ACC112 (cell line): ENCODE results near the gene EZH1.

Experiments used
- H2AFZ ChIP-seq: fragments of 200-600 bp; sonication (generic); one replicate; pipeline ENCODE4 v1.6.0; 2017; ENCODE audit warnings: antibody characterized with exemption, low read length; ENCODE audit not compliant: unreplicated experiment
- H3K27ac ChIP-seq: fragments of 200-600 bp; sonication (generic); 2 replicates; pipeline ENCODE4 v1.5.1; 2014; ENCODE audit warnings: low read depth, mild to moderate bottlenecking, antibody characterized with exemption, low read length, moderate library complexity
- H3K27me3 ChIP-seq: fragments of 200-600 bp; sonication (generic); 2 replicates; pipeline ENCODE4 v1.6.1; 2014; ENCODE audit warnings: mild to moderate bottlenecking, antibody characterized with exemption, low read length, moderate library complexity, mixed read lengths; ENCODE audit not compliant: insufficient read depth
- H3K36me3 ChIP-seq: fragments of 200-600 bp; sonication (generic); 2 replicates; pipeline ENCODE4 v1.6.1; 2016; ENCODE audit warnings: mild to moderate bottlenecking, antibody characterized with exemption, low read length, moderate library complexity, mixed read lengths; ENCODE audit not compliant: insufficient read depth
- H3K4me1 ChIP-seq: fragments of 200-600 bp; sonication (generic); one replicate; pipeline ENCODE4 v1.6.1; 2016; ENCODE audit warnings: low read length, mixed read lengths; ENCODE audit not compliant: insufficient read depth, unreplicated experiment, control insufficient read depth
- H3K4me3 ChIP-seq: fragments of 200-600 bp; sonication (generic); 2 replicates; pipeline ENCODE4 v1.5.1; 2014; ENCODE audit warnings: mild to moderate bottlenecking, low read depth, low read length
- H3K79me2 ChIP-seq: fragments of 200-600 bp; sonication (generic); one replicate; pipeline ENCODE4 v1.6.0; 2016; ENCODE audit warnings: low read length; ENCODE audit not compliant: control insufficient read depth, unreplicated experiment, insufficient read depth

EZH1 gene

DNA sequence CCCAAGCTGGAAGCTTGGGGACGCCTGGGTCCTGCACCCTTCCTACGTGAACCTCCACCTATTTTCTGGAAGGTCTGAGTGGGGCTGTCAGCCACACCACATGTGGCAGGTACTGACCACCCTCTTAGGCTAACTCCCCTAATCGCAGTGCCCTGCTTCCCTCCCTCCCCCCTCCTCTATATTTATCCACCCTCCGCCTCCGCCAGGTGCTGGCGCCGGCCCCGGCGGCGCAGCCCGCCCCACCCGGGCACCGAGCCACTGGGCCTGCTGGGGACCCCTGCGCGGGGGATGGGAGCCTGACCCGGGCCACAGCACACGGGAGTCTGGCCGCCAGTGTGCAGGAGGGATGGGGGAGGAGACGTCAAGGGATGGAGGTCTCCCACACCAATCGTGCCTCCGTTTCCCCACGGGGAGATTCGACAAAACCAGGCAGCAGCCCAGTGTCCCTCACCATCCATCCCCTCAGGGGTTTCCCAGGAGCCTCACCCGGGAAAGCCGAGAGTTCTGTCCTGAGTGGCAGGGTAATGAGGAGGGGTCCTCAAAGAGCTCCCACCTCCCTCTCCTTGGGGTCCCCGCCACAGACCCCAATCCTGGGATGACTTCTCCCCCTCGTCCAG is 69.4 kb downstream of the EZH1 start:
- Histone ChIP-seq H2AFZ (no peak overlapping the region), H3K79me2 (peaks cover 24% of the 10 kb centered on the region), H3K27me3 (no peaks in the 10 kb centered on the region)

DNA sequence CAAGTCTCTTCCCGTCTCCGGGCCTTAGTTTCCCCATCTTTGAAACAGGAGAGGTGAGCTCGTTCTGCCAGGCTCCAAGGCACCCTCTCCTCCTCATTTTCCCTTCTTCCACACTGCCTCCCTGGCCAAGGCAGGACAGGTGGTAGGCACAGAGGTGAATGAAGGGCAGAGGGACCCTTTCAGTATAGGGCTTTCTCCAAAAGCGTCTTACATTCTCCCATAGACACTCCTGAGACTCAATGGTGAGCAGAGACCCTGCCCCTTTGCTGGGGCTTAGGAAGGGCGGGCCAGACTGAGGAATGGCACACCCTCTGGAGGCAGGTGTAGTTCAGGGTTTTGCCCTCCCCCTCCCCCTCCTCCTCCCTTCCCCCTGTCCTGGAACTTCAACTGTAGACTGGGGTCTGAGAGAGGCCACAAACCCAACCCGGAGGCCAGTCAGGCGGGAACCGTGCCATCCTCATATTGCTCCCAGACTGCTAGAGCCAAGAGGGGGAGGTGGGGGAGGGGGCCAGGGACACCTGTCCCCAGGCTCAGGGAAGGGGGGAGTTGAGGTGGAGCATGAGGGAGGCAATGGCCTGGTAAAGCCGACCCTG is 70.0 kb downstream of the EZH1 start:
- Histone ChIP-seq H3K79me2 (peaks cover 24% of the 10 kb centered on the region), H3K36me3 (peaks cover 4% of the 10 kb centered on the region; the same call in 1 of the 2 replicates), H3K27me3 (no peaks in the 10 kb centered on the region), H3K27ac (peak overlapping the region; percentile 2; the same call in 1 of the 2 replicates), H3K4me1 (peaks cover 26% of the 10 kb centered on the region), H3K4me3 (peak overlapping the region; percentile 85), H2AFZ (no peak overlapping the region)

More for the DNA sequence above, 69.4 kb downstream of the EZH1 start:
- Histone ChIP-seq H3K27ac (no peak overlapping the region), H3K4me1 (peaks cover 32% of the 10 kb centered on the region), H3K4me3 (peak overlapping the region; percentile 85), H3K36me3 (peaks cover 4% of the 10 kb centered on the region; the same call in 1 of the 2 replicates)

DNA sequence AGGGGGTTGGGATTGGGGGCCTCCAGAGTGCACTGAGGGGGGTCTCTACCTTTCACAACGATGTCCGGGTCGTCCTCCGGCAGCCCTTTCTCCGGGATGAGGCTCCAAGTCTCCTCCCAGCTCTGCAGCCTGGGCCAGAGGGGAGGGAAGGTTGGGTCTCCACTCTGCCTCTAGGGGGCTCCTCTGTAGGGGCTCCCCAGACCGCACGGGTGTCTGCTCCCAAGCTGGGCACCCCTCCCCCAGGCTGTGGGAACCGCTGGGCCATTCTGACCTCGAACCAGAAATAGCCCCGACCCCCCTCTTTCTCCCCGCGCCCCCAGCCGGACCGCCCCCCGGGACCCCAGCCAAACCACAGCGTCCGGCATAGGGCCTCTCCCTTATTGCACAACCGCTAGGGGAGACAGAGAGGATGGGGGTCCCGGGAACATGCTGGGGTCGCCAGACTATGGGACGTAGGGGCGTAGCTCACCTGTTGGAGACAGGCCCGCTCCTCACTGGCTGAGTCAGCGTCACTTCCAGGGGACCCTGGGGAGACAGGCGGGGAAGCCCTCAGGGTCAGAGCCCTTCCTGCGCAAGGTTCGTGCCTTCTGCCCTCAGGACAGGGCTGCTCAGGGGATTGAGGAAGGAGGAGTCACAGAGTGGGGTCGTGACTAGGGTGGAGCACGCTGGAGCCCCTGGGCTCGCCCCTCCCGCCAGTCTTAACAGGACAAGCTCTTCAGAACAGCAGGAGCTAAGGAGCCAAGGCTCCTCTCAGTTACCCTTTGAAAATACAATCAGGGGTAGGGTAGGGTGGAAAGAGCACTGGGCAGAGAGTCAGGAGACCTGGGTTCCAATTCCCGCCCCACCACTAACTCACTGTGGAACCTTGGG is 70.7 kb downstream of the EZH1 start:
- Histone ChIP-seq H3K4me3 (peak overlapping the region; percentile 85), H2AFZ (no peak overlapping the region), H3K27ac (peak overlapping the region; percentile 2; the same call in 1 of the 2 replicates), H3K79me2 (peaks cover 24% of the 10 kb centered on the region), H3K27me3 (no peaks in the 10 kb centered on the region), H3K36me3 (peaks cover 9% of the 10 kb centered on the region; the same call in 1 of the 2 replicates), H3K4me1 (peaks cover 30% of the 10 kb centered on the region)

DNA sequence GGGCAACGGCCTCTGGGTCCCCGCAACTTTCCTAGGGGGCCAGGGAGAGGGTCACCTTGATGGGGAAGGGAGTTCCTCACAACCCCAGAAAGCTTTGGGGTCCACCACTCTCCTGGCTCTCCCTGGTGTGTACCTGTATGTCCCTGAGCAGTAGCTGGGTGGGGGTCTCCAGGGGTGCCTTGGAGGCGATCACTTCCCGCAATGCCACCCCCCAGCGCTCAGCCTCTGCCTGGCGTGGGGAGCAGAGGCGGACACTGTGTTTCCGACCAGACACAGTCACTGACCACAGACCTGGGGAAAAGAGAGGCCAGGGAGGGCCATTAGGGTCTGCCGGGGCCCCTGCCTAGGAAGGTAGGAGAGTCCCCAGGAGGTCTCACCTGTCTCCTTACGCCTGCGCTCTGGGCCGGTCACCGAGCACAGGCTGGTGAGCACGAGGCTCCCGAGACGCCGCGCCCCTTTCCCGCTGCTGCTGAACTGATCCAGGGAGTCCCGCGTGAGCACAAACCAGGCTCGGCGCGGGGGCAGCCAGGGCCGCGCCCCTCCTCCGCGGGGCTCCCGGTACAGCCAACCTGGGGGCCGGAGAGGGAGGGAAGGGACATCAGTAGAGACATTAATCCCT is 71.5 kb downstream of the EZH1 start:
- Histone ChIP-seq H3K79me2 (peaks cover 24% of the 10 kb centered on the region), H3K27me3 (no peaks in the 10 kb centered on the region), H3K4me1 (peaks cover 37% of the 10 kb centered on the region), H2AFZ (no peak overlapping the region), H3K36me3 (peaks cover 10% of the 10 kb centered on the region; the same call in 1 of the 2 replicates), H3K4me3 (peak overlapping the region; percentile 85), H3K27ac (no peak overlapping the region)

DNA sequence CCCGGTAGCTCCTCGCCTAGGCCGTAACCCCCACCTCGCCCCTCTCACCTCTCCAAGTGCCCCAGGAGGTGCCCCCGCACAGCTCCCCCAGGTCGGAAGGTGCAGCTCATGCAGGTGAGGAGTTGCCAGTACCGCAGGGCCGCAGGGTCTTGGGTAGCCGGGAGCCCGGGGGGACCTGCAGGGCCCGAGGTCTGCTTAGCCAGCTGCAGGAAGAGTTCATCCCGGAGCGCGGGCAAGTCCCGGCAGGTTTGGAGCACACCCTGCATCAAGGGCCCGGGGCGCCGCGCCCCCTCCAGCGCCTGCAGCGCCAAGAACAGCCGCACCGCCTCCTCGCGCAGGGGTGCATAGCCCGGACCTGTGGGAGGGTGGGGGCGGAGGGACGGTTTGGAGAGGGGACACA is 72.8 kb downstream of the EZH1 start:
- Histone ChIP-seq H3K79me2 (peaks cover 24% of the 10 kb centered on the region), H3K36me3 (peaks cover 10% of the 10 kb centered on the region; the same call in 1 of the 2 replicates), H3K4me3 (no peak overlapping the region), H2AFZ (no peak overlapping the region), H3K27me3 (no peaks in the 10 kb centered on the region), H3K27ac (no peak overlapping the region), H3K4me1 (peaks cover 43% of the 10 kb centered on the region)

DNA sequence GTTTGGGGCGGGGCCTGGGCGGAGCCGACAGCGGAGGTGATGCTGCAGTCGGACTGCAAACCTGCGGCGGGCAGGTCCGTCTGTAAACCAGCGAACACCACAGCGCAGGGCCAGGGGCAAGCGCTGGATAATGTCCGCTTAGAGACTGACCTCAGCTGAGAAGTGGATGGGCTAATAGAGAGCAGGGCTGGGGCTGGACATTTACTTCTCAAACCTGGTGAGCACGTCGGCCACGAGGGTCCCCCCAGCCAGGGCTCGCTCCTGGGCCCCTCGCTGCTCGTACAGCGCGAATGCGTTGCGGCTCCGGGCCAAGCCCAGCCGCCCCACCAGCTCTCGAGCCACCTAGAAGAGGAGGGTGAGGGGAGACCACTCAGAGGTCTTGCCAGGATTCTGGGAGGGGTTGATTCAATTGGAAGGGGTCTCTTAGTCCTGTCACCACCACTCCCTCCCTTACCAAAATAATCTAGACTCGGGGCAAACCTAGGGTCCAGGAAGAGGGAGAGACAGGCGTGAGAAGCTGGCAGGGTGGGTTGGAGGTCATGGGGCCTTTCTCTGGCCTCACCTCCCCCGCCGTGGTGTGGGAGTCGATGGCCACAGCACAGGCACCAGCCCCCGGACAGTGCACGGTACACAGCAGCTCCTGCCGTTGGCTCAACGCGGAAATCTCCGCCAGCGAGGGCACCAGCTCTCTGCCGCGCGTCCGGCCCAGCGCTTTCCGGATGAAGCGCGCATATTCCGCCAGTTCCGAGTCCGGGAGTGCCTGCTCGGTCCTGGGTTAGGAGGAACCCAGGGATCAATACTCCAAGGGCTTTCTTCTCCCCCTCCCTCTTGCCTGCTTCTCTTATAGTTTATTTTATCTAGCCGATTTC is 73.8 kb downstream of the EZH1 start:
- Histone ChIP-seq H3K4me3 (no peak overlapping the region), H3K36me3 (peaks cover 14% of the 10 kb centered on the region; the same call in 1 of the 2 replicates)

DNA sequence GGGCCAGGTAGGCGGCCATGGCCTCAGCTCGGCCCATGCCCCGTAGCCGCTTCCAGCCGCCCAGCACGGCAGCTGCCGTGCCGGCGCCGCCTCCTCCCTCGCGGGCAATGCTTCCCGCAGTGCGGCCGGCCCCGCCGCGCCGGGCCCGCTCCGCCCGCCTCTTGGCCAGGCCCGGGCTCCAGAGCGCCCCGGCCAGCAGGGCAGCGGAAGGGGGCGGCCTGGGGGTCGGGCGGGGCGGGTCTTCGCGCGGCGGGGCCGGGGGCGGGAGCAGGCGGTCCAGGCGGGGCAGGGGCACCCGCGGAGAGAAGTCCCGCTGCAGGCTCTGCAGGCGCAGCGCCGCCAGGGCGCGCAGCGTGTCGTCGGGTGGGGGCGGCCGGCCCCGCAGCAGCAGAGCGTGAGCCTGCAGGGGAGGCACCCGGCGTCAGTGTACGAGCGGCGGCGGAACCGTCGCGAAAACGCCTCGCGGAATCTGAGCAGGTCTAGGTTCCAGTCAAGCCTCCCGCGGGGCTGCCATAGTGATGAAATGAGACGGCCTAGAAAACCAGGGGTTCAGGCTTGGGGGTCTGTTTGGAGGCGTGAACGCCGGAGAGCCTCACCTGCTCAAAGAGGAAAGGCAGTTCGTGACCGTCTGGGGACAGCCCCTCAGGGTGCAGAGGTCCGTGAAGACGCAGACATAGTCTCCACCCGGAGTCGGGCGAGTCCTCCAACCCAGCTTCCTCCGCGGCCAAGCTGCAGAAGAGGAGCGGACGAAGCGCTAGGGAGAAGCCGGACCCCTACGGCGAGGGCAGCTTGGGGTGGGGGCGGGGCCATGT is 74.7 kb downstream of the EZH1 start:
- Histone ChIP-seq H2AFZ (no peak overlapping the region), H3K27me3 (no peaks in the 10 kb centered on the region), H3K79me2 (peaks cover 8% of the 10 kb centered on the region), H3K4me3 (no peak overlapping the region), H3K27ac (no peak overlapping the region), H3K4me1 (peaks cover 42% of the 10 kb centered on the region), H3K36me3 (peaks cover 14% of the 10 kb centered on the region; the same call in 1 of the 2 replicates)

More for the DNA sequence above, 73.8 kb downstream of the EZH1 start:
- no peak overlapping the region for H3K27ac ChIP-seq
- H3K79me2 ChIP-seq = peaks cover 16% of the 10 kb centered on the region
- no peaks in the 10 kb centered on the region for H3K27me3 ChIP-seq
- H3K4me1 ChIP-seq = peaks cover 44% of the 10 kb centered on the region
- no peak overlapping the region for H2AFZ ChIP-seq

DNA sequence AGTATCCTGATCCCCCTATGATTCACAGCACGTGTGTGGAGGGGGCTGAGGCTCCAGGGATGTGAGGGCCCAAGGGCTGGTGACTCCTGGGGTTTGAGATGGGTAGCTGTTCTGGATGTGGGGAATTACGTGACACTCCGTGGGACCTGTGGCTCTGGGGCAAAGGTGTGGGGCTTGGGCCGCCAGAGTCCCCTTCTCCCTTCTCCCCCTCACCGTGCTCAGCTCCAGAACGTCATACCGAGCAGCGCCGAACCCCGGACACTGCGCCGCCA is 75.2 kb downstream of the EZH1 start:
- Histone ChIP-seq H3K4me1 (peaks cover 38% of the 10 kb centered on the region), H3K27ac (no peak overlapping the region), H2AFZ (no peak overlapping the region), H3K36me3 (peaks cover 14% of the 10 kb centered on the region; the same call in 1 of the 2 replicates), H3K4me3 (no peak overlapping the region), H3K79me2 (peaks cover 3% of the 10 kb centered on the region), H3K27me3 (no peaks in the 10 kb centered on the region)

DNA sequence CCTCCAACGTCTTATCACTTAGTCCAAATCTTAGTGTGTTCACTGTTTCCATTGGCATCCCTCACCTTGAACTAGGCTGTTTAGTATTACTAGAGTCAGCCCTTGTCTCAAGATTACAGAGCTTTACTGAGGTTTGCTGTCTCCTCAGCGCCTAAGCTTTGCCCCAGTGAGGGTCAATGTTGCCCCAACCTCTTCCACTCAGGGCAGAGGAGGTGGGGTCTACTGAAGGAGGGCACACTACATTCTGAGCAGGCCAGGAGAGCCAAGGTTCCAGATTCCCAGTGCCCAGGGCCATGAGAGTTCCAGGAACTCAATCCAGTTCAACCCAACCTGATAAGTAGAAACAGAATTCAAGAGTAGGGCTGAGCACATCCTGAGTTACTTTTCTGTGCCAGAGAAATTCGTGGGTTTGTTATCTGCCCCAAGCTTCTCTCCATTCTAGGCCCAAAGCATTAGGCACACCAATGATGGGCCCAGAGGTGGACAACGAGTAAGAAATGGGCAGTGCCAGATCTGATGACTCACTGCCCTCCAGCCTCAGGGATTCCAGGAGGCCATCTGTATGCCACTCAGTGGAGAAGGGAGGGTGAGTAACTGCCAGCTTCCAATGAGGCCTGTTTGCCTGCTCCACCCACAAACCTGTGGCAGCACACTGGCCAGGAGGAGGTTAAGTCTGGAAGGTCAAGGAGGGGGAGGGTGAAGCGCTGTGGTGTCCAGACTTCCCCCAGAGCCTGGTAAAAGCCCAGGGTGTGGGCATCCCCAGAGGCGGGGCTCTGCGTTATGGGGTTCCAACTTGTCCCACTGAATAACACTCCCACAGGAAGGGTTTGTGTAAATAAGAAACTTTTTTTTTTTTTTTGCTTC is 77.5 kb downstream of the EZH1 start:
- H3K36me3 ChIP-seq = peaks cover 11% of the 10 kb centered on the region; the same call in 1 of the 2 replicates
- H3K79me2 ChIP-seq = no peaks in the 10 kb centered on the region
- no peak overlapping the region for H3K4me3 ChIP-seq
- H3K27ac ChIP-seq = peak overlapping the region; percentile 49
- H3K4me1 ChIP-seq = peaks cover 26% of the 10 kb centered on the region
- no peaks in the 10 kb centered on the region for H3K27me3 ChIP-seq
- H2AFZ ChIP-seq = no peak overlapping the region
